Measurements from ENCODE around the gene SLC9A8.
"Not testable (repeated sequence)": the region's sequence is repeated elsewhere in the genome, so short reads cannot be mapped to it uniquely, and the experiment has no call there.

The SLC9A8 gene

DNA sequence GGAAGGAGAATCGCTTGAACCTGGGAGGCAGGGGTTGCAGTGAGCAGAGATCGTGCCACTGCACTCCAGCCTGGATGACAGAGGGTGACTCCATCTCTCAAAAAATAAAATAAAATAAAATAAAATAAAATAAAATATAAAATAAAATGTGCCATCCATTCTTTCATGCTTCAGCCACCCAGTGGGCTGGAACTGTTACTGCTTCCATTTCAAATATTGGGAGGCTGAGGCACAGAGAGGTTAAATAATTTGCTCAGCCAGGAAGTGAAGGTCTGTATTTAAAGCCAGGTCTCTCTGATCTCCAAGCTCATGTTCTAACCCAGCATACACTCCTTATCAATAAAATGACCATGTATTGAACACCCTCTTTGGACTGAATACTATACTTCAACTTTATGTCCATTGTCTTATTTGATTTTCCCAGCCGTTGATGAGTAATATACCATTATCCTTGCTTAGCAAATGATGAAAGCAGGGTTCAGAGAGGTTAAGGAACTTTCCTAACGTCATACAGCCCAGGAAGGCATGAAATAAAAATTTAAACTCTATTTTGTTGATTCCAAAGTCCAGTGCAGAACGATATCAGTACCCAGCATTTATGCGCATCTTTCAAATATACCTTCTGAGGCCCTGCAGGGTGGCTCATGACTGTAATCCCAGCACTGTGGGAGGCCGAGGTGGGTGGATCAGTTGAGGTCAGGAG lies 25.8 kb upstream of the SLC9A8 start:
- no peak for DNase-seq

DNA sequence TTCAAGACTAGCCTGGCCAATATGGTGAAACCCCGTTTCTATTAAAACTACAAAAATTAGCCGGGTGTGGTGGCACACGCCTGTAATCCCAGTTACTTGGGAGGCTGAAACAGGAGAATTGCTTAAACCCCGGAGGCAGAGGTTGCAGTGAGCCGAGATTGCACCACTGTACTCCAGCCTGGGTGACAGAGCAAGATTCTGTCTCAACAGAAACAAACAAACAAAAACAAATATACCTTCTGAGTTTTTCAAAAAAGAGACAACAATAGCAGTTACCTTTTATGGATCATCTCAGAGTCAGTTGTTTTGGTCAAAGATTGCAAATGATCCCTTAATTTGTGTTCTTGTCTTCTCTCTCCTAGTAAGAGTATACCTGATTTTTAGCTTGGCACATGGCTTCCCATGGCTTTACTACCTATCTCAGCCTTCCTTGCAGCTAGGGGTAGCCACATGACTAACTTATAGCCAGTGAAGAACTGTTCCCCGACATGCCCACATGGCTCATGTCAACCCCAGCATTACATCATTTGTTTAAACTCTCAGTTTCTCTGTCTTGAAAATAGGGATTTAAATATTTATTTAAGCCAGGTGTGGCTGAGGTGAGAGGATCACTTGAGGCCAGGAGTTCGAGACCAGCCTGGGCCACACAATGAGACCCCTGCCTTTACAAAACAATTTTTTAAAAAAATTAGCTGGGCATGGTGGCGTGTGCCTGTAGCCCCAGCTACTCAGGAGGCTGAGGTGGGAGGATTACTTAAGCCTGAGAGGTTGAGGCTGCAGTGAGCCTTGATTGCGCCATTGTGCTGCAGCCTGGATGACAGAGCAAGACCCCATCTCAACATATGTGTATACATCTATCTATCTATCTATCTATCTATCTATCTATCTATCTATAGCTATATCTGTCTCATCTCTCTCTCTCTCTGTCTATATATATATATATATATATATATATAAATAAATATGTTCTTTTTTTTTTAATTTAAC lies 25.0 kb upstream of the SLC9A8 start:
- DNase-seq: no peak

DNA sequence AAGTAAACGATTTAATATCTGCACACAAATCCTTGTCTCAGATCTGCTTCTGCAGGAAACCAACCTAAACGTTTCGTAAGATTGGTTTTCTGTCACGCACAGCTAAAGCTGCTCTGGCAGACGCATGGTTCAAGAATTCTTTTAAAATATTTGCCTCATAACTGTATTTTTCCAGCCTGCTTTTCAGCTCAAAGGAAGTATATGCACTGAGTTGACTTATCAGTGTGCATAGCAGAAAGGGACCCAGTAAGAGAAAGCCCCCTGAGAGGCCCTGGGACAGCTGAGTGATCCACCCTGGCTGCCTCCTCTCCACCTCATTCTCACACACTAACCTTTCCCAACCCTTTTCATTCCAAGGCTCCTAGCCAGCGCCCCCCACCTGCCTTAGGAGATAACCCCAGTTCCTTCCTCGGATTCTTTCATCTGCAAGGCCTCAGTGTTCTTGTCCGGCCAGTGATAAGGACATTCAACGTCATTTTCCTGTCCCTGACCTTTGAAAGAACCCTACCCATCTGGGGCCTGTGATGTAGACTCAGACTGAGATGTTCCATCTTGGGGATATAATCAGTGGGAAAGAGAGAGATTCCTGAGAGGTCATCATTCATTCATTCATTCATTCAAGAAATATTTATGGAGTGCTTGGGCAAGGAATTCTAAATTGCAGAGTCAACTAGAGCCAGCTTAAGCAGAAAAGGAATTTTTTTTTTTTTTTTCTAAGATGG lies 22.4 kb upstream of the SLC9A8 start:
- no peak for DNase-seq

DNA sequence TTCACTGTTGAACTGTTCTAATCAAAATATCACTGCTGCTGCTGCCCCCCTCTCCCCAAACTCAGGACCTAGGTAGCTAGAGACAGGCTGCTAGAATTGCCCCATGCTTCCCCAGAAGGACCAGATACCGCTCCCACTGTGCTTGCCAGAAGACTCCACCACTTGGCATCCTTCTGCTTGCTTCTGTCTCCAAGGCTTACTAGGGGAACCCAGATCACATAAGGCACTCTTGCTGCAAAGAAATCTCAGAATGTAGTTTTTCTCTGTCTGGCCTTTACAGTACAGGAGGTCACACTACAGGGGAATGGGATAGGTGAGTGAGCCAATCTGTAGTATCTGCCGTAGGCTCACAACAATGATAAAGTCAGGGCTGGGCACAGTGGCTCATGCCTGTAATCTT lies 21.5 kb upstream of the SLC9A8 start:
- no peak for DNase-seq

DNA sequence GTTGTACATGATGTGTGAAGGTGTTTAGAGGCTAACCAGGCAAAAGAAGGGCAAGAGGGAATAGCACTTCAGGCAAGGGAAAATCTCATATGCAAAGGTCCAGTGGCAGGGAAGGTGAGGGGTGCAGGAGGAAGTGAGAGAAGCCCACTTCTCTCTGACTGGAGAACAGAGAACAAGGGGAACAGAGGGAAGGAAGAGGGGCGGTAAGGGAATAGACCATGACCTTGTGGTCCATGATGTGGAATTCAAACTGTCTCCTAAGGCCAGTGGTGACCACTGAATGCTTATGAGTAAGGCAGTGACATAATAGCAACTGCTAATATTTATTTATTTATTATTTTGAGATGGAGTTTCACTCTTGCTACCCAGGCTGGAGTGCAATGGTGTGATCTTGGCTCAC lies 20.6 kb upstream of the SLC9A8 start:
- DNase-seq: no peak

DNA sequence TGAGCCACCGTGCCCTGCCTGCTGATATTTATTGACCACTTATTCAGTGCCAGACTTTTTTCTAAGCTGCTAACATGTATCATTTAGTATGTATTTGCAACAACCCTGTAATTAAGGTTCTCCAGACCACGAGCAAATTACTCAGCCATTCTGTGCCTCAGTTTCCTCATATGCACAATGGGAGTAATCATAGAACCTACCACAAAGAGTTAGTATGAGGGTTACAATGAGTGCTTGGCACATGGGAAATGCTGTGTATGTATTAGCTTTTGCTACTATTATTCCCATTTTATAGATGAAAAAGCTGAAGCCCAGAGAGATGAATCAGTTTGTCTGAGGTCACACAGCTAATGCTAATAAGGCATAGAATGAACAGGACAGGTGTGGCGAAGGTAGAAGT lies 20.0 kb upstream of the SLC9A8 start:
- DNase-seq: no peak

DNA sequence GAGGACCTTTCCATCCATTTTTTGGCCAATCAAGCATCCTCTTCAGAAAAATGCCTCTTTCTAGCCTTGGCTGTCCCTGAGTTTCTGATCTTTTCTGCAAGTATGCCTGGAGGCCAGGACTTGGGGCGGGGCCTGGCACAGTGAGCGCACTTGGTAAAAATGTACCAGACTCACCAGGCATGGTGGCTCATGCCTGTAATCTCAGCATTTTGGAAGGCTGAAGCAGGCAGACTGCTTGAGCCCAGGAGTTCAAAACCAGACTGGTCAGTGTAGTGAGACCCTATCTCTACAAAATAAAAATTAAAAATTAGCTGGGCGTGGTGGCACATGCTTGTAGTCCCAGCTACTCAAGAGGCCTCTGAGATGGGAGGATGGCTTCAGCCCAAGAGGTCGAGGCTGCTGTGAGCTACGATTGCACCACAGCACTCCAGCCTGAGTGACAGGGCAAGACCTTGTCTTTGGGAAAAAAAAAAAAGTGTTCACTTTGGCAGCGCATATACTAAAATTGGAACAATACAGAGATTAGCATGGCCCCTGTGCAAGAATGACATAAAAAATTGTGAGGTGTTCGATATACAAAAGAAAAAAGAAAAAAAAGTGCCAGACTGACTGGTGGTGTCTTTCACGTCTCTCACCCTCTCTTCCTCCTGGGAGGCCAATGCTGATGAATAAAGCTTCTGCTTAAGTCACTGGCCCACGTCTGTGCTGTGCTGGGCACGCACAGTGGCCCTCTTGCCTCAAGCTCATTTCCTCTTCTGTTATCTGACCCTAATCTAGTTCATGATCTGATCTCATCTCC lies 18.1 kb upstream of the SLC9A8 start:
- no peak for DNase-seq

DNA sequence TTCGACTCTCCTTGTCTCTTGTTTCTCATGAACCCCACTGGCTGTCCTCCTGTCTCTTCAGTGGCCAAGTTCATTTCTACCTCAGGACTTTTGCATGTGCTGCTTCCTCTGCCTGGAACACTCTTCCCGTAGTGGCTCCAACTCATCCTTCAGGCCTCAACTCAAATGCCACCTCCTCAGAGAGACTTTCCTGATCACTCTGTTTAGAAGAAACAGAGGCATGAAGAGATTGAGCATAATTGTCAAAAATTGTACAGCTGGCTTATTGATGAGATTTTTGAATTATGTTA lies 17.5 kb upstream of the SLC9A8 start:
- no peak for DNase-seq

DNA sequence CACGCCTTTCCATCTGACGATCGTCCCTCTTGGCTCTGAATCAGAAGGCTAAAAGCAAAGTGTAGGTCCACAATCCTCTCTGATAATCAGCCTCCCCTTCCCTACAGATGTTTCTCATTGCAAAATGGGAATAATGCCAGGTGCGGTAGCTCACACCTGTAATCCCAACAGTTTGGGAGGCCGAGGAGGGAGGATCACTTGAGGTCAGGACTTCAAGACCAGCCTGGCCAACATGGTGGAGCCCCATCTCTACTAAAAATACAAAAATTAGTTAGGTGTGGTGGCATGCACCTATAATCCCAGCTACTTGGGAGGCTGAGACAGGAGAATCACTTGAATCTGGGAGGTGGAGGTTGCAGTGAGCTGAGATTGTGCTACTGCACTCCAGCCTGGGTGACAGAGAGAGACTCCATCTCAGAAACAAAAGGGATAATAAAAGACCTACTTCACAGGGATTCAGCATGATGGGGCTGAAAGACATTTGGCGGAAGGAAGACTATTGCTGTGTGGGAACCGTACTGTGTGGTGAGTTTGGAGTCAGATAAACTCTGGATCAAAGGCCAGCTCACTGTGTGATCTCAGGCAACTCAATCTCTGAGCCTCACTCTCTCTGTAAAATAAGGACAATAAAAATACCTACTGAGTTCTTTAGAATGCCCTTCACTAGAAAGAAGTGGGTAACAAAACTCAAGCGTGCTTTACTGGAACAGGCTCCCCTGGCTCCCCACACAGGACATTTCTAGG lies 15.9 kb upstream of the SLC9A8 start:
- no peak for DNase-seq

DNA sequence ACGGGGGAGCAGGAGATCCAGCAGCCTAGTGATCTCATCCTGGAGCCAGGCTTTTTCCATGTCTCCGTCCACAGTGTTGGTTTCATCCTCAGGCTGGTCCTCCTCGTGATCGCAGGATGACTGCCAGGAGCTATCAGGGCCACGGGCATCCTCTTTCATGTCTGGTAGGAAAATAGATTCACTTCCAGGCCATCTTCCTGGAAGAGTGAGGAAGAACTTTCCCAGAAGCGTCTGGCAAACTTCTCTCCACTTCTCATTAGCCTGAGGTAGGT lies 15.3 kb upstream of the SLC9A8 start:
- DNase-seq: no peak

DNA sequence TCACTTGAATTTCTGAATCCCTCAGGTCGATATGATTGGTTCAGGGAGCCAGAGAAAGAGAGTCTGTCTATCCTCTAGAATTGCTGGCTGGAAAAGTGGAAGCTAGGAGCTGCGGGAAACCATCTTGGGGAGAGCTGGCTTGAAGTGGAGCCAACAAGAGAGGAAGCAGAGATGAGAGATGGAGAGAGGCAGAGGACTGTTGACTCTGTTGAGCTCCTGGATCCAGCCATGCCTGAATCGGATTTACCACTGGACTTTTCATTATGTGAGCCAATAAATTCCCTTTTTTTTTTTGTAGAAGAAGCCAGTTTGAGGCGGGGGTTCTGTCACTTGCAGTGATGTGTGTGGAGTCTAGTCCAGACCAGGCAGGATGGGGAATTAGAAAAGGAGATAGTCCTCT lies 13.9 kb upstream of the SLC9A8 start:
- DNase-seq: no peak

DNA sequence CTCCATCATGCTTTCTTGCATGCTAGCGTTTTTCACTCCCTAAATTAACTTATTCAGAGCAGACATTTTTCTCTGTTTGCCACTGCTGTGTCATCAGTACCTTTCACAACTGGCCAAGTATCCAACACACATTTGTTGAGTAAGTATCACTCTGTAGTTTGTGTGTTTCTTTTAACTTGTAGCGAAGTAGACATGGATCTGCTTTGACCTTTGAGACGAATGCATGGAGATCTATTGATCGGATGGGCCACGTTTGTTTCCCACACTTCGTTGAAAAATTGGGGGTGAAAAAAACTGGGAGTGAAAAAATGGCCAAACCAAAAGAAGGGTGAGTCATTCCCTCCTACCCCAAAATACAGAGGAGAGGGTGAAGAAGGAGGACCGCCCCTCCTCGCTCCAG lies 12.9 kb upstream of the SLC9A8 start:
- DNase-seq: no peak

DNA sequence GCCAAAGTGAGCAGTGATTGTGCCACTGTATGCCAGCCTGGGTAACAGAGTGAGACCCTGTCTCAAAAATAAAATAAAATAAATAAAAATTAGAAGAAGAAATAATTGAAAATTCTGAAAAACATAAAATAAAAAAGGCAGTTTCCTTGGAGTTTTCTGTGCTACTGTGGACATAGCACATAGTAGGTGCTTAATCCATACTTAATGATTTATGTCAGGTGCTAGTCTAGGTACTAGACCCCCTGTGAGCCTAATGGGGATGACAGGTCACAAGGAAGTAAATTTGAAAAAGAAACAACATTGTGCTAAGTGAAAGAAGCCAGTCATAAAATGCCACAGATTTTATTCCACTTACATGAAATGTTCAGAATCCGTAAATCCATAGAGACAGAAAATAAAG lies 9.2 kb upstream of the SLC9A8 start:
- no peak for DNase-seq

DNA sequence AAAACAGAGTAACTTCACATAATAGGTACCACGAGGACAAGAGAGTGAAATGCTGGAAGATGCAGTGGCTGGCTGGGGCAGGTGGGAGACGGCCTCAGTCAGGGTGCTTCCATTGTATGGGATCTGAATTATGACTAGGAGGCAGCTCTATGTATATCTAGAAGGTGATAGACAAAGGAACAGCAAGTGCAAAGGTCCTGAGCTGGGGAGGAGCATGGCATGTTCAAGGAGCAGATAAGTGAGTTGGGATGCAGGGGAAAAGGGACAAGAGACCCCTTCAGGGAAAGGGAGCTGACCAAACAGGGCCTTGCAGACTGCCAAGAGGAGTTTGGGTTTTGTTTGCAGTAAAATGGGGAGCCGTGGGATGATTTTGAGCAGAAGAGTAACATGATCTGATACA lies 8.3 kb upstream of the SLC9A8 start:
- DNase-seq: no peak

DNA sequence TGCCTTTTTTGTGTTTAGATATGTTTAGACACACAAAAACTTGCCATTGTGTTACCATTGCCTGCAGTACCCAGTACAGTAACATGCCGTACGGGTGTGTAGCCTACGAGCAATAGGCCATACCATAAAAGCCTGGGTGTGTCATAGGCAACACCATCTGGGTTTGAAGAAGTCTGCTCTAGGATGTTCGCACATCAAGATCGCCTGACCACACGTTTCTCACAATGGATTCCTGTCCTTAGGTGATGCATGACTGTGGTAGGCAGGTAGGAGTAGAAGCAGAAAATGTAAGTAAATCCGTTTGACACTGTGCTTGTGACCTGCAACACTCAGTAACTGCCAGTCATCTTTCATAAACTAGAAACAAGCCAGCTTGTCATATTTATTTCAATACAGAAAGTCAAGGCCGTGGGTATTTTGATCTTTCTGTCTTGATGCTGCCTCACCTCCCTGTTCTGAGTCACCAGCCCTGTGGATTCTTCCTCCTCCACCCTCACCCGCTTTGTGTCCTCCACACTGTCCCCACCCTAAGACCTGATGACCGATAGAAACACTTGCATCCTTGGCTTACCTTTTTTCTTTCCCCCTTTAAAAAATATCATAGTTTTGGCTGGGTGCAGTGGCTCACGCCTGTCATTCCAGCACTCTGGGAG lies 7.3 kb upstream of the SLC9A8 start:
- not testable (repeated sequence) for DNase-seq

DNA sequence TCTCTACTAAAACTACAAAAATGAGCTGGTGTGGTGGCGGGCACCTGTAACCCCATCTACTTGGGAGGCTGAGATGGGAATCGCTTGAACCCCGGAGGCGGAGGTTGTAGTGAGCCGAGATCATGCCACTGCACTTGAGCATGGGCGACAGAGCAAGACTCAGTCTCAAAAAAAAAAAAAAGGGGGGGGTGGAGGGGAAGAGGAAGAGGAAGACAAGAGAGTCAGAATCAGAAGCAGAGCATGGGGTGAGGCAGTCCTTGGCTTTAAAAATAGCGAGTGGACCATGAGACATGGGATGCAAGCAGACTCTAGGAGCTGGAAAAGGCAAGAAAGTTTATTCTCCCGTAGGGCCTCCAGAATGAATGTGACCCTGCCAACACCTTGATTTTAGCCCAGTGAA lies 3.9 kb upstream of the SLC9A8 start:
- DNase-seq: no peak

DNA sequence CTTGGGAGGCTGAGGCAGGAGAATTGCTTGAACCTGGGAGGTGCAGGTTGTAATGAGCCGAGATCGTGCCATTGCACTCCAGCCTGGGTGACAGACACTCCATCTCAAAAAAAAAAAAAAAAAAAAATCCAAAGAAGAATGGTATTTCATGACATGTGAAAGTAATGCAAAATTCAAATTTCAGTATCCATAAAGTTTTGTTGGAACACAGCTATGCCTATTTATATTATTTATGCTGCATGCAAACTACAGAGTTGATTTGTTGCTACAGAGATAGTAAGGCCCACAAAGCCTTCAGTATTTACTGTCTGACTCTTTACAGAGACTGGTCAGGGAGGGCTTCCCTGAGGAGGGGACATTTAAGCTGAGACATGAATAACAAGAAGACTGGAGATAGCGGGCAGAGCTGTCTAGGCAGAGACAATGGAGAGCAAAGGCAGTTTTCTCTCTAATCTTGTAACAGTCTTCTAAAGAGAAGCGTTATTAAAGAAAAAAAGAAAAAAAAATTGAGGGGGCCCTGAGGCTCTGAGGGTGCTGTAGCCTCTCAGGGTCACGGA lies 2.7 kb upstream of the SLC9A8 start:
- DNase-seq: no peak

DNA sequence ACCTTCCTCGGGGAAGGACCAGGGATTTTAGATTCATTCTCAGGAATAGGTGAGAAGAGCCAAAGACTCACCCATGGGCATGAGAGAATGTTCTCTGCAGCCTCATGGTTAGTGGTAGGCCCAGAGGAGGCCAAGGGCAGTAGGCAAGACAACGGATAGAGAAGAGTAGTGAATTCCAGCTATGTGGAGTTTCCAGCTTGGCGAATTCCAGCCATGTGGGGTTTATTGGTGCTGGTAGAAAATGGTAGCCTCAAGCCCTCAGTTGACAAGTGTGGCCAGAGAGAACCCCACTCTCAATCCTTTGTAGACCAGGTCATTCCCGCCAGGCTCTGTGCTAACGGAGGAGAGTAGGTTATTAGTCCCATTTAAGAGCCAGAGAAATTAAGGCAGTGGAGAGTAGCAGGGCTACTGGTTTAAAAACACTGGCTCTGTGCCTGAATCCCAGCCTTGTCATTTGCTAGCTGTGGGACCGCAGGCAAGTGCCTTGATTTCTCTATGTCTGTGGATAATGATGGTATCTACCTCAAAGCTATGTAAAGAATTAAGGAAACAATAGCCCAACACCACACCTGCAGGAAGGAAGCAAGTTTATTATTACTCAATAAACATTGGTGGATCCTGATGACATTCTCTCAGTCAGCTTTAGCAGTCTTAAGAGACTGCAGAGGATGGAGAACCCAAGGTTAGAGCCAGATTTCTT lies 2.0 kb upstream of the SLC9A8 start:
- no peak for DNase-seq

DNA sequence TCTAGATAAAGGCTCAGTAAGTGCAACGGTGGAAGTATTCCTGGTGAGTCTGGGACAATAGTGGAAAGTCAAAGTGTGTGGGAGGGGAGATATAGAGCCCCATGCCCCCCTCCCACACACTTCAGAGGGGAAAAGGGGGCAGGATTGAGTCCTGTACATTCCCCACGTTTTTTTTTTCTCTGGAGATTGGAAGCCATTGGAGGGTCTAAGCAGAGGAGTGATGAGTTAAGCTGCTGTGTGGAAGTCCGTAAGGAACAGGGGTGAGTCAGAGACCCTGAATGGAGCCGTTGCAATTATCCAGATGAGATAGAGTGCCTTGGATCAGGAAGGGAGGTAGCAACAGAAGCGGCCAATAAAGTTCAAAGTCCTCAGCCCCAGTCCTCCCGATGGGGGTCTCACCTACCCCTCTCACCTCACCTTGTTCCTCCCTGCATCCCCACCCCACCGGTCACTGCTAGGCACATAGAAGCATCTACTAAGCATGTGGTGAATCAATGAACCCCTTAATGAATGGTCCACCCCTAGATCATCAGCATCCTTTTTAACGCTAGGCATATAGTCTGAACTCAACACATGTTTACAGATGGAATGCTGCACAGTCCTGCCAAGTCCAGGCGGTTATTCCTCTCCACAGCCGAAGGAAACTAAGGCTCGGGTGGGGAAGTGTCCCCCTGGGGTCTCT lies 662 bp upstream of the SLC9A8 start:
- DNase-seq: no peak

DNA sequence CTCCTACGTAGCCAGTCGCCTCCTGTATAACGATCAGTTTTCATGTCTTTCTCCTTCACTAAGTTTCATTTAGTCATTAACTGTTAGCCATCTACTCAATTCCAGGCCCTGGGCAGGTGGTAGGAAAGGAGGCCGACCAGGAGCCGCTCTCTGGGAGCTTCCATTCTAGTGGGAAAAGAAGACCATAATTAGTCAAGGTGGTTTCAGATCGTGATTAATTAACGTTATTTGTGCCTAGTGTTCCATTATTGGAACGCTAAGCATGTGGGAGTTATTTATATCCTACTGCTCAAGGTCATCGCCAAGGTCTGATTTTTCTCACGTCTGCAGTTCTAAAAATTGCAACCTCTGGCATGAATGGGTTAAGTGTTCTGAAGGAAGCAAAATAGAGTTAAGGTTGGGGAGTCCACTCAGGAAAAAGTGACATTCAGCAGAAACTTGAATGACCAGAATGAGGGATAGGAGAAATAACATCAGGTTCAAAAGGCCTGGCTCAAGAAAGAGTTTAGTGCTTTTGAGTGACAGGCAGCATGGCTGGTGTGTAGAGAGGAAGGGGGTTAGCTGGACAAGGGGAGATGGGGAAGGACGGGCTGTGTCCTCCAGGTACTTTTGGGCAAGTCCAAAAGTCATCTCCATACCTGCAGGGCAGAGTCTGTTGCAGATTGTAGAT lies 812 bp downstream of the SLC9A8 start:
- DNase-seq: no peak

All from T-helper 9 cell (primary cell).